Neural progenitor cell (in vitro differentiated cells): ENCODE data around the gene NSUN3. TPM values are rescaled to one million over a fixed set of nuclear protein-coding genes. Genes with fewer than 3 reads are reported as not detected.

Experiments
- DNase-seq: peaks from one replicate; pipeline ENCODE4 v3.0.0-alpha.2; 2016; ENCODE audit warnings: low spot score
- H2AFZ ChIP-seq: fragments of 200-600 bp; sonication (generic); replicated peaks from 2 replicates; pipeline ENCODE4 v1.6.1; 2016; ENCODE audit warnings: antibody characterized with exemption
- H3F3A ChIP-seq: fragments of 200-600 bp; sonication (generic); 2 replicates; pipeline ENCODE4 v1.6.1; 2016; ENCODE audit warnings: antibody characterized with exemption, low read depth
- H3K27ac ChIP-seq: fragments of 200-600 bp; sonication (generic); 2 replicates; pipeline ENCODE4 v1.5.1; 2016; ENCODE audit warnings: mild to moderate bottlenecking
- H3K27me3 ChIP-seq: fragments of 200-600 bp; sonication (generic); 2 replicates; pipeline ENCODE4 v1.6.1; 2016; ENCODE audit warnings: mild to moderate bottlenecking, moderate library complexity
- H3K36me3 ChIP-seq: fragments of 200-600 bp; sonication (generic); 2 replicates; pipeline ENCODE4 v1.5.1; 2016
- H3K4me1 ChIP-seq: fragments of 200-600 bp; sonication (generic); 2 replicates; pipeline ENCODE4 v1.6.1; 2016; ENCODE audit warnings: mixed run types
- H3K4me2 ChIP-seq: fragments of 200-600 bp; sonication (generic); 2 replicates; pipeline ENCODE4 v1.6.1; 2016
- H3K4me3 ChIP-seq: fragments of 200-600 bp; sonication (generic); 2 replicates; pipeline ENCODE4 v1.5.1; 2016
- H3K79me2 ChIP-seq: fragments of 200-600 bp; sonication (generic); 2 replicates; pipeline ENCODE4 v1.6.1; 2016; ENCODE audit warnings: low read depth
- H3K9ac ChIP-seq: fragments of 200-600 bp; sonication (generic); 2 replicates; pipeline ENCODE4 v1.6.1; 2016
- H3K9me3 ChIP-seq: fragments of 200-600 bp; sonication (generic); 2 replicates; pipeline ENCODE4 v1.5.1; 2016; ENCODE audit warnings: low read depth
- H4K20me1 ChIP-seq: fragments of 200-600 bp; sonication (generic); 2 replicates; pipeline ENCODE4 v1.6.1; 2016; ENCODE audit warnings: low read depth
- H3K27ac Mint-ChIP-seq: 3 replicates; pipeline ENCODE4 v1.8.0; 2021; ENCODE audit warnings: mixed read lengths
- H3K27me3 Mint-ChIP-seq: 2 replicates; pipeline ENCODE4 v1.8.0; 2022; ENCODE audit warnings: low read depth, mild to moderate bottlenecking, inconsistent platforms, moderate library complexity, mixed read lengths; ENCODE audit not compliant: insufficient read depth
- H3K36me3 Mint-ChIP-seq: 3 replicates; pipeline ENCODE4 v1.8.0; 2021; ENCODE audit warnings: mixed read lengths
- H3K4me1 Mint-ChIP-seq: 3 replicates; pipeline ENCODE4 v1.8.0; 2021; ENCODE audit warnings: mixed read lengths
- H3K4me3 Mint-ChIP-seq: 3 replicates; pipeline ENCODE4 v1.8.0; 2021; ENCODE audit warnings: mild to moderate bottlenecking, moderate library complexity, mixed read lengths
- H3K9me3 Mint-ChIP-seq: 3 replicates; pipeline ENCODE4 v1.8.0; 2020; ENCODE audit warnings: mixed read lengths
- EZH2 ChIP-seq: fragments of 200-600 bp; sonication (generic); IDR thresholded peaks from 2 replicates; pipeline ENCODE4 v1.6.1; 2017; ENCODE audit warnings: antibody characterized with exemption, mild to moderate bottlenecking, moderate library complexity
- EZH2phosphoT487 ChIP-seq: fragments of 200-600 bp; sonication (generic); IDR thresholded peaks from 2 replicates; pipeline ENCODE4 v1.6.1; 2017; ENCODE audit warnings: antibody characterized with exemption
- total RNA-seq: library from RNA; depleted of rRNA; stranded (reverse); fragments of >200 nt; gene quantifications from 2 replicates; pipeline ENCODE4 v1.2.3, GENCODE V29; 2015; ENCODE audit warnings: low replicate concordance
- TF ChIP-seq, protein P1 (sequence below): fragments of 200-600 bp; sonication (generic); IDR thresholded peaks from 2 replicates; pipeline ENCODE4 v1.5.1; 2017; ENCODE audit warnings: antibody characterized with exemption, mild to moderate bottlenecking

NSUN3 gene
- total RNA-seq, 1 donor from 2014 or later = 22.3 TPM

DNA sequence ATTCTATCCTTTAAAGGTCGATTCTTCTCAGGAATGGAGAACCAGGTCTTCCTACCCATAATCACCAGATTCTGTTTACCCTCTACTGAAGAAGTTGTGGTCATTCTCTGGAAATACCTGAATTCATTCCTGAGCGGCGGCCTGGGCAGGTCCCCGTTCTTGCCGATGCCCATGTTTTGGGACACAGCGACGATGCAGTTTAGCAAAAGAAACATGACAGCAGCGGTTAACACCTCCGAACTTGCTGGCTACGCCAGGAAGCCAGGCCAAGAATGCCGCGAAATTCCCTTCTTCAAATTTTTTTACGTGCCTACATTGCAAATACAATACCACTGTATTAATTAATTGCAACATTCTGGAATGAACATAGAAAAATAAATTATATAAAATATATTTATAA, 1.6 kb upstream of the NSUN3 start:
- H3K4me2 ChIP-seq = peak overlapping the region; percentile 98
- H3K27me3 ChIP-seq = no peaks in the 10 kb centered on the region
- H3K9ac ChIP-seq = no peak overlapping the region
- H3K79me2 ChIP-seq = peaks cover 22% of the 10 kb centered on the region
- Mint-ChIP-seq H3K9me3 (no peaks in the 10 kb centered on the region), H3K4me3 (no peak overlapping the region), H3K4me1 (peaks cover 24% of the 10 kb centered on the region), H3K27ac (no peak overlapping the region), H3K27me3 (peaks cover 4% of the 10 kb centered on the region), H3K36me3 (peaks cover 4% of the 10 kb centered on the region)
- H2AFZ ChIP-seq = no peak overlapping the region
- H3K36me3 ChIP-seq = no peaks in the 10 kb centered on the region
- TF ChIP-seq EZH2 (no peak), EZH2phosphoT487 (no peak)
- TF ChIP-seq, protein P1, sequence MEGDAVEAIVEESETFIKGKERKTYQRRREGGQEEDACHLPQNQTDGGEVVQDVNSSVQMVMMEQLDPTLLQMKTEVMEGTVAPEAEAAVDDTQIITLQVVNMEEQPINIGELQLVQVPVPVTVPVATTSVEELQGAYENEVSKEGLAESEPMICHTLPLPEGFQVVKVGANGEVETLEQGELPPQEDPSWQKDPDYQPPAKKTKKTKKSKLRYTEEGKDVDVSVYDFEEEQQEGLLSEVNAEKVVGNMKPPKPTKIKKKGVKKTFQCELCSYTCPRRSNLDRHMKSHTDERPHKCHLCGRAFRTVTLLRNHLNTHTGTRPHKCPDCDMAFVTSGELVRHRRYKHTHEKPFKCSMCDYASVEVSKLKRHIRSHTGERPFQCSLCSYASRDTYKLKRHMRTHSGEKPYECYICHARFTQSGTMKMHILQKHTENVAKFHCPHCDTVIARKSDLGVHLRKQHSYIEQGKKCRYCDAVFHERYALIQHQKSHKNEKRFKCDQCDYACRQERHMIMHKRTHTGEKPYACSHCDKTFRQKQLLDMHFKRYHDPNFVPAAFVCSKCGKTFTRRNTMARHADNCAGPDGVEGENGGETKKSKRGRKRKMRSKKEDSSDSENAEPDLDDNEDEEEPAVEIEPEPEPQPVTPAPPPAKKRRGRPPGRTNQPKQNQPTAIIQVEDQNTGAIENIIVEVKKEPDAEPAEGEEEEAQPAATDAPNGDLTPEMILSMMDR = no peak
- no peaks in the 10 kb centered on the region for H3K9me3 ChIP-seq
- H3K4me1 ChIP-seq = peaks cover 14% of the 10 kb centered on the region
- H3K4me3 ChIP-seq = no peak overlapping the region
- H4K20me1 ChIP-seq = no peaks in the 10 kb centered on the region
- no peak for DNase-seq
- peaks cover 13% of the 10 kb centered on the region for H3F3A ChIP-seq
- H3K27ac ChIP-seq = no peak overlapping the region

DNA sequence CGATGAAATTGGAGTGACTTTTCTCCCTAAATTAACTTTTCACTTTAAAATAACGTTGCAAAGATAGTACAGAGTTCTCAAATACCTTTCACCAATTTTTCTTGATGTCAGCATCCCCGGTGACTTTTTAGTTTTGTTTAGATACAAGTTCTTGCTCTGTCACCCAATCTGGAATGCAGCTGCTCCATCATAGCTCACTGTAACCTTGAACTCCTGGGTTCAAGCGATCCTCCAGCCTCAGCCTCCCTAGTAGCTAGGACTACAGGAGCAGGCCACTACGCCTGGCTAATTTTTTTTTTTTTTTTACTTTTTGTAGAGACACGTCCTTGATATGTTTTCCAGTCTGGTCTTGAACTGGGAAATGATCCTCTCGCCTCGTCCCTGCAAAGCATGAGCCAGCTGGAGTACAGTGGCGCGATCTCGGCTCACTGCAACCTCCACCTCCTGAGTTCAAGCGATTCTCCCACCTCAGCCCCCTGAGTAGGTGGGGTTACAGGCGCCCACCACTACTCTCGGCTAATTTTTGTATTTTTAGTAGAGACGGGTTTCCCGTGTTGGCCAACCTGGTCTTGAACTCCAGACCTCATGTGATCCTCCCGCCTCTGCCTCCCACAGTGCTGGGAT, 747 bp downstream of the NSUN3 start:
- Histone ChIP-seq H3K36me3 (no peaks in the 10 kb centered on the region), H3K4me1 (peaks cover 14% of the 10 kb centered on the region), H3K27ac (peak overlapping the region; percentile 96), H2AFZ (peak overlapping the region; percentile 94), H3K9me3 (no peaks in the 10 kb centered on the region), H3K4me2 (peak overlapping the region; percentile 98), H3K79me2 (peaks cover 22% of the 10 kb centered on the region), H3F3A (peaks cover 13% of the 10 kb centered on the region), H3K4me3 (peak overlapping the region; percentile 74), H4K20me1 (no peaks in the 10 kb centered on the region), H3K27me3 (no peaks in the 10 kb centered on the region), H3K9ac (peak overlapping the region; percentile 95)
- TF ChIP-seq EZH2phosphoT487 (no peak), EZH2 (no peak)
- TF ChIP-seq, protein P1 = no peak
- H3K9me3 Mint-ChIP-seq = no peaks in the 10 kb centered on the region
- peaks cover 4% of the 10 kb centered on the region for H3K27me3 Mint-ChIP-seq
- H3K4me3 Mint-ChIP-seq = peak overlapping the region; percentile 99
- peak overlapping the region; percentile 100 for H3K27ac Mint-ChIP-seq
- peaks cover 29% of the 10 kb centered on the region for H3K4me1 Mint-ChIP-seq
- no peak for DNase-seq
- peaks cover 15% of the 10 kb centered on the region for H3K36me3 Mint-ChIP-seq

DNA sequence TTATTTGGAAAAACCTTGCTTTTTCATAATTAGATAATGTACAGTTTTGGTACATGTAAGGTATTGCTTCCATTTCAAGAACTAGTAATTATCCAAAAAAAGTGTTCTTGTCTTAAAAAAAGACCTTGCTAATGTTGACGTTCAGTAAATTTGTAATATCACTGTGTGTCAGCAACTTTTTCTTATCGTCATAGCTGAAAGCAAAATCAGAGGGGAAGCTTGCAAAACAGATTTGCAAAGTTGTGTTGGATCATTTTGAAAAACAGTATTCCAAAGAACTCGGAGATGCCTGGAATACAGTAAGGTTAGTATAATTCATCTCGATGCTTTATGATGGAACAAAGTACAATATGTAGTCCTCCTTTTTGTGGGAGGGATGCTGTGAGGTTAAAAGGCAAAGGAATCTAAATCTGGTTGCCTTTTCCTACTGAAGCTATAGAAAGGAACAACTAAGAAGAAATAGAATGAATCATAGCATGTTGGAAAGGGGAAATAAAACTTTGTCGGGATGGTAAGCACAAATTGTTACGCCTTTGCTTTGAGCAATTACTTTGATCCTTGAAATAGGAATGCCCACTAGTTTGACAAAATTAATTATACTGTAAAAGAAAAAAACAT, 1.5 kb downstream of the NSUN3 start:
- H4K20me1 ChIP-seq = no peaks in the 10 kb centered on the region
- TF ChIP-seq, protein P1 = no peak
- TF ChIP-seq EZH2 (no peak), EZH2phosphoT487 (no peak)
- DNase-seq = no peak
- H3K27me3 ChIP-seq = no peaks in the 10 kb centered on the region
- H3K9me3 Mint-ChIP-seq = no peaks in the 10 kb centered on the region
- no peak overlapping the region for H3K9ac ChIP-seq
- peak overlapping the region; percentile 74 for H3K4me3 ChIP-seq
- peak overlapping the region; percentile 99 for H3K4me3 Mint-ChIP-seq
- no peaks in the 10 kb centered on the region for H3K9me3 ChIP-seq
- H3K27ac ChIP-seq = no peak overlapping the region
- H3K4me1 ChIP-seq = peaks cover 14% of the 10 kb centered on the region
- H3K27me3 Mint-ChIP-seq = peaks cover 4% of the 10 kb centered on the region
- H3F3A ChIP-seq = peaks cover 13% of the 10 kb centered on the region
- peak overlapping the region; percentile 98 for H3K4me2 ChIP-seq
- peak overlapping the region; percentile 46 for H3K27ac Mint-ChIP-seq
- H3K4me1 Mint-ChIP-seq = peaks cover 29% of the 10 kb centered on the region
- no peaks in the 10 kb centered on the region for H3K36me3 ChIP-seq
- peaks cover 23% of the 10 kb centered on the region for H3K79me2 ChIP-seq
- H2AFZ ChIP-seq = no peak overlapping the region
- H3K36me3 Mint-ChIP-seq = peaks cover 15% of the 10 kb centered on the region
